ENCODE results near the gene NOTCH1. TPM values are rescaled to one million over a fixed set of nuclear protein-coding genes. Genes with fewer than 3 reads are reported as not detected.

Gene NOTCH1
- total RNA-seq, 4 donors from 2014 or later: 19.6 to 35.4 (median 23.2) TPM

DNA sequence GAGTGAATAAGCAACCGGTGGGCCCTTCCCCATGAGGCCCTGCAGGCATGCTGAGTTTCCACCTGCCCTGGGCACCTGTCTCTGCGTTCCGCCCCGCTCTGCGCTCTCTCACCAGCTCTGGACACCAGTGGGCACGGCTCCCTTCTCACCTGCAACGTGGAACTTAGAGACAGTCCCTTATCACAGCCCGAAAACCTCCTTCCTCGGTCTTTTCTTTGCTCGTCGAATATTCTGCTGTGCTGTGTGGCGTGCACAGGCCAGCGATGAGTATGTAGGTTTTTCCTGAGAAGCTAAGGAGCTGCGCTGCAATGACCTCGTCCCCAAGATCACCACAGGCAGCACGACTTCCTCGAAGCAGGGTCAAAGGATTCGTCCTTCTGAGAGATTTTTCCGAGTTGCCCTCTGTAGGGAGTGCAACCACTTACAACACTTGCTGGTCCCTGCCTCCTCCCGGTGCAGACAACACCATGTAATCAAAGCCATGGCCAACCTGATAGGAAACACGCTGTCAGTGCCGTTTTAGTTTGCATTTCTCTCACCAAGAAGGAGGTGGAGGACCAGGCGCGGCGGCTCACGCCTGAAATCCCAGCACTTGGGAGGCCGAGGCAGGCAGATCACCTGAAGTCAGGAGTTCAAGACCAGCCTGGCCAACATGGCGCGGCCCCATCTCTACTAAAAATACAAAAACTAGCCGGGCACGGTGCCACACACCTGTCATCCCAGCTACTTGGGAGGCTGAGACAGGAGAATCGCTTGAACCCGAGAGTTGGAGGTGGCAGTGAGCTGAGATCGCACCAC is 27.2 kb upstream of the NOTCH1 start:
- DNase-seq: no peak

GRCh38 chr9:136572003-136572827 is 26.4 kb upstream of the NOTCH1 start:
- Histone ChIP-seq H3K4me1 (peaks cover 37 to 57% of the 10 kb centered on the region in 2 donors), H3K9me3 (no peaks in the 10 kb centered on the region), H3K36me3 (no peaks in the 10 kb centered on the region), H3K27ac (peak overlapping the region in 2 of 3 donors; percentile 6 to 34), H3K4me3 (replicated peaks in 1 of 3) (no peak overlapping the region), H3K27me3 (no peaks in the 10 kb centered on the region)
- peak; percentile 66 to 87 for DNase-seq
- peak in 1 of 2 donors; percentile 18 for TF ChIP-seq POLR2A (IDR thresholded peaks at IDR 0.05)
- TF ChIP-seq, protein P1, sequence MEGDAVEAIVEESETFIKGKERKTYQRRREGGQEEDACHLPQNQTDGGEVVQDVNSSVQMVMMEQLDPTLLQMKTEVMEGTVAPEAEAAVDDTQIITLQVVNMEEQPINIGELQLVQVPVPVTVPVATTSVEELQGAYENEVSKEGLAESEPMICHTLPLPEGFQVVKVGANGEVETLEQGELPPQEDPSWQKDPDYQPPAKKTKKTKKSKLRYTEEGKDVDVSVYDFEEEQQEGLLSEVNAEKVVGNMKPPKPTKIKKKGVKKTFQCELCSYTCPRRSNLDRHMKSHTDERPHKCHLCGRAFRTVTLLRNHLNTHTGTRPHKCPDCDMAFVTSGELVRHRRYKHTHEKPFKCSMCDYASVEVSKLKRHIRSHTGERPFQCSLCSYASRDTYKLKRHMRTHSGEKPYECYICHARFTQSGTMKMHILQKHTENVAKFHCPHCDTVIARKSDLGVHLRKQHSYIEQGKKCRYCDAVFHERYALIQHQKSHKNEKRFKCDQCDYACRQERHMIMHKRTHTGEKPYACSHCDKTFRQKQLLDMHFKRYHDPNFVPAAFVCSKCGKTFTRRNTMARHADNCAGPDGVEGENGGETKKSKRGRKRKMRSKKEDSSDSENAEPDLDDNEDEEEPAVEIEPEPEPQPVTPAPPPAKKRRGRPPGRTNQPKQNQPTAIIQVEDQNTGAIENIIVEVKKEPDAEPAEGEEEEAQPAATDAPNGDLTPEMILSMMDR (IDR thresholded peaks at IDR 0.05): no peak
- intact Hi-C loops (cut with DNase I): no loop called here
- WGBS, 2 donors: 33 to 36% methylated on average over 8 to 9 of the region's 17 CpGs

More for the DNA sequence above, 27.2 kb upstream of the NOTCH1 start:
- peaks cover 31 to 49% of the 10 kb centered on the region in 2 donors for H3K4me1 ChIP-seq
- no peaks in the 10 kb centered on the region for H3K36me3 ChIP-seq
- intact Hi-C loops (cut with DNase I): no loop called here
- H3K4me3 ChIP-seq (replicated peaks in 1 of 3): no peak overlapping the region
- TF ChIP-seq, protein P1 (IDR thresholded peaks at IDR 0.05): no peak
- TF ChIP-seq POLR2A (IDR thresholded peaks at IDR 0.05): no peak
- no peaks in the 10 kb centered on the region for H3K27me3 ChIP-seq
- peak overlapping the region in 1 of 3 donors; percentile 34 for H3K27ac ChIP-seq
- 81 to 83% methylated on average over 33 to 34 of the region's 34 CpGs for WGBS, 2 donors
- no peaks in the 10 kb centered on the region for H3K9me3 ChIP-seq

DNA sequence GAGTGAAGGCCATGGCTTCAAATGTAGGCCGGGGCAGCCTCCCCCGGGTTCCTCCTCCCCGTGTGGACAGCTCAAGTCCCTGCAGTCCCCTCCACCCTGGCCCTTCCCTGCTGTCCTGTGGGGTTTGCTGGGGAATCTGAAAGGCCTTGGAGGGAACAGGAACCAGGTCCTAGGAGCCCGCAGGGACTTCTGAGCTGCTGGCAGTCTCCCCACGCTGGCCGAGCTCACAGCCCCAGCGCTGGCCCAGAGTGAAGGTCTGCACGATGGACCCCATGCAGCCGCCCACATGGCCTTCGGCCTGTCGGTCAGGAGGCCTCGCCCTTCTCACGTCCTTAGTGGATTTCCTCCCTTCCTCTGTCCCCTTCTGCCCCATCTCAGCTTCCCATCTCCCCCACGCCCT is 25.7 kb upstream of the NOTCH1 start:
- peaks cover 37 to 61% of the 10 kb centered on the region in 2 donors for H3K4me1 ChIP-seq
- no peak overlapping the region for H3K4me3 ChIP-seq (replicated peaks in 1 of 3)
- intact Hi-C loops (cut with DNase I): no loop called here
- H3K9me3 ChIP-seq: no peaks in the 10 kb centered on the region
- TF ChIP-seq POLR2A (IDR thresholded peaks at IDR 0.05): no peak
- TF ChIP-seq, protein P1 (IDR thresholded peaks at IDR 0.05): no peak
- H3K27me3 ChIP-seq: no peaks in the 10 kb centered on the region
- no peaks in the 10 kb centered on the region for H3K36me3 ChIP-seq
- 75 to 78% methylated on average over 11 to 14 of the region's 14 CpGs for WGBS, 2 donors
- no peak for DNase-seq
- H3K27ac ChIP-seq: peak overlapping the region in 1 of 3 donors; percentile 6

- DNase-seq: no peak
- WGBS, 2 donors: 88 to 95% methylated on average over 19 of the region's 19 CpGs
- Histone ChIP-seq H3K4me3 (replicated peaks in 1 of 3) (no peak overlapping the region), H3K27me3 (no peaks in the 10 kb centered on the region), H3K9me3 (no peaks in the 10 kb centered on the region), H3K36me3 (no peaks in the 10 kb centered on the region), H3K4me1 (peaks cover 37 to 61% of the 10 kb centered on the region in 2 donors), H3K27ac (peak overlapping the region in 1 of 3 donors; percentile 6)
- intact Hi-C loops (cut with DNase I): no loop called here
- TF ChIP-seq POLR2A (IDR thresholded peaks at IDR 0.05): no peak
- TF ChIP-seq, protein P1 (IDR thresholded peaks at IDR 0.05): no peak
These were observed 25.1 kb upstream of the NOTCH1 start for GRCh38 chr9:136570916-136571315.

All from thyroid gland (tissue), 4 donors.